NCI-H128 (cell line): Measurements from ENCODE around the gene SLC17A9.
A peak's percentile ranks its signal among the peaks of the same experiment; 100 is the strongest.

ENCODE experiments used
- DNase-seq: peaks from one replicate; lab custom pipeline; 2025; ENCODE audit not compliant: unreplicated experiment; lab: John Stamatoyannopoulos, UW

SLC17A9 gene

GRCh38 chr20:62937268-62938104 is 15.0 kb upstream of the SLC17A9 start:
- DNase-seq = peak; percentile 88

GRCh38 chr20:62938105-62938888 is 14.2 kb upstream of the SLC17A9 start, which contains the start of gene GID8:
Gene GID8 (plus strand): TSS chr20:62938147. CDS start chr20:62941503, 3,356 bp downstream.
- DNase-seq = no peak

GRCh38 chr20:62940875-62941274 is 11.6 kb upstream of the SLC17A9 start:
- DNase-seq = no peak

- no peak for DNase-seq
Observed at GRCh38 chr20:62941792-62942191, 10.7 kb upstream of the SLC17A9 start.

GRCh38 chr20:62942456-62942855 is 10.1 kb upstream of the SLC17A9 start:
- no peak for DNase-seq

GRCh38 chr20:62943396-62943795 is 9.1 kb upstream of the SLC17A9 start:
- DNase-seq = no peak

- no peak for DNase-seq
Observed at GRCh38 chr20:62944184-62944583, 8.3 kb upstream of the SLC17A9 start.

- DNase-seq = no peak
Observed at GRCh38 chr20:62944746-62945145, 7.8 kb upstream of the SLC17A9 start.

GRCh38 chr20:62945771-62946339 is 6.7 kb upstream of the SLC17A9 start:
- DNase-seq = no peak

GRCh38 chr20:62946918-62947317 is 5.6 kb upstream of the SLC17A9 start:
- DNase-seq = no peak

GRCh38 chr20:62947532-62948300 is 4.8 kb upstream of the SLC17A9 start:
- DNase-seq = no peak

- DNase-seq = no peak
Observed at GRCh38 chr20:62949153-62949821, 3.2 kb upstream of the SLC17A9 start.

- DNase-seq = no peak
Observed at GRCh38 chr20:62949962-62950361, 2.5 kb upstream of the SLC17A9 start.

GRCh38 chr20:62950741-62951140 is 1.8 kb upstream of the SLC17A9 start:
- DNase-seq = no peak

GRCh38 chr20:62951143-62951895 is 1.2 kb upstream of the SLC17A9 start:
- no peak for DNase-seq

GRCh38 chr20:62951896-62952372 is 575 bp upstream of the SLC17A9 start:
- no peak for DNase-seq

- DNase-seq = no peak
Observed at GRCh38 chr20:62952968-62953838, 694 bp downstream of the SLC17A9 start.

- DNase-seq = peak; percentile 43
Observed at GRCh38 chr20:62953839-62954703, 1.6 kb downstream of the SLC17A9 start.
